HG02943 (cell line): Measurements from ENCODE around the gene GLIPR1.

Experiments used
- ATAC-seq: cut with Tn5 transposase; IDR thresholded peaks from one replicate; pipeline ENCODE4 v1.9.1; 2021; ENCODE audit warnings: mild to moderate bottlenecking, low read depth, moderate library complexity; ENCODE audit not compliant: unreplicated experiment

GLIPR1 gene

GRCh38 chr12:75553398-75553797, 72.8 kb downstream of the GLIPR1 start:
- ATAC-seq, result no peak
